ENCODE results near the gene NHSL2.

NHSL2 gene

GRCh38 chrX:71993371-71993770, 82.7 kb downstream of the NHSL2 start:
- ChIA-PET CTCF (interaction anchor here (1.3 kb wide), 1 partner anchor 29 kb away, joined by 3 read pairs; no protein-coding TSS in a partner anchor), POLR2A (no interaction called here)
- no peaks in the 10 kb centered on the region for H3K36me3 ChIP-seq (ENCODE audit: control insufficient read depth in 4 of 4, insufficient read depth in 4 of 4, low read length in 3 of 4)
- no peak overlapping the region for H3K4me3 ChIP-seq (ENCODE audit: control insufficient read depth in 1 of 7, extremely low read depth in 1 of 7, insufficient read depth in 4 of 7, low read depth in 2 of 7, low read length in 6 of 7)
- H3K27me3 ChIP-seq (replicated peaks in 2 of 5; ENCODE audit: control insufficient read depth in 4 of 5, insufficient read depth in 5 of 5, low read length in 4 of 5): peaks cover 0 to 8% (median 0%) of the 10 kb centered on the region in 5 experiments
- WGBS (ENCODE audit: insufficient coverage): 92% methylated on average over 2 of the region's 2 CpGs
- no peaks in the 10 kb centered on the region for H3K9me3 ChIP-seq (ENCODE audit: control extremely low read depth in 1 of 5, control insufficient read depth in 4 of 5, insufficient read depth in 2 of 5, low read depth in 1 of 5, low read length in 4 of 5)
- H3K27ac ChIP-seq (ENCODE audit: insufficient read depth in 1 of 2, low read depth in 1 of 2, low read length in 2 of 2, poor library complexity in 1 of 2, severe bottlenecking in 2 of 2): no peak overlapping the region
- no peak for DNase-seq
- H3K4me1 ChIP-seq (ENCODE audit: control extremely low read depth in 1 of 4, control insufficient read depth in 4 of 4, insufficient read depth in 4 of 4, low read length in 3 of 4): peaks cover 0 to 17% (median 2%) of the 10 kb centered on the region in 4 experiments

GRCh38 chrX:71994601-71995000, 84.0 kb downstream of the NHSL2 start:
- no peak overlapping the region for H3K27ac ChIP-seq (ENCODE audit: insufficient read depth in 1 of 2, low read depth in 1 of 2, low read length in 2 of 2, poor library complexity in 1 of 2, severe bottlenecking in 2 of 2)
- H3K4me3 ChIP-seq (ENCODE audit: control insufficient read depth in 1 of 7, extremely low read depth in 1 of 7, insufficient read depth in 4 of 7, low read depth in 2 of 7, low read length in 6 of 7): no peak overlapping the region
- ChIA-PET POLR2A (no interaction called here), CTCF (no interaction called here)
- no peak for DNase-seq
- no peaks in the 10 kb centered on the region for H3K36me3 ChIP-seq (ENCODE audit: control insufficient read depth in 4 of 4, insufficient read depth in 4 of 4, low read length in 3 of 4)
- peaks cover 0 to 17% (median 2%) of the 10 kb centered on the region in 4 experiments for H3K4me1 ChIP-seq (ENCODE audit: control extremely low read depth in 1 of 4, control insufficient read depth in 4 of 4, insufficient read depth in 4 of 4, low read length in 3 of 4)
- 83% methylated on average over 1 of the region's 2 CpGs for WGBS (ENCODE audit: insufficient coverage)
- H3K9me3 ChIP-seq (ENCODE audit: control extremely low read depth in 1 of 5, control insufficient read depth in 4 of 5, insufficient read depth in 2 of 5, low read depth in 1 of 5, low read length in 4 of 5): no peaks in the 10 kb centered on the region
- peaks cover 0 to 6% (median 0%) of the 10 kb centered on the region in 5 experiments for H3K27me3 ChIP-seq (replicated peaks in 2 of 5; ENCODE audit: control insufficient read depth in 4 of 5, insufficient read depth in 5 of 5, low read length in 4 of 5)

GRCh38 chrX:71995122-71995521, 84.5 kb downstream of the NHSL2 start:
- no peak overlapping the region for H3K27ac ChIP-seq (ENCODE audit: insufficient read depth in 1 of 2, low read depth in 1 of 2, low read length in 2 of 2, poor library complexity in 1 of 2, severe bottlenecking in 2 of 2)
- DNase-seq: peak in 1 of 3 donors; percentile 15
- ChIA-PET CTCF (no interaction called here), POLR2A (no interaction called here)
- 34% methylated on average over 2 of the region's 2 CpGs for WGBS (ENCODE audit: insufficient coverage)
- H3K9me3 ChIP-seq (ENCODE audit: control extremely low read depth in 1 of 5, control insufficient read depth in 4 of 5, insufficient read depth in 2 of 5, low read depth in 1 of 5, low read length in 4 of 5): no peaks in the 10 kb centered on the region
- H3K27me3 ChIP-seq (replicated peaks in 2 of 5; ENCODE audit: control insufficient read depth in 4 of 5, insufficient read depth in 5 of 5, low read length in 4 of 5): peaks cover 0 to 6% (median 0%) of the 10 kb centered on the region in 5 experiments
- peaks cover 0 to 17% (median 2%) of the 10 kb centered on the region in 4 experiments for H3K4me1 ChIP-seq (ENCODE audit: control extremely low read depth in 1 of 4, control insufficient read depth in 4 of 4, insufficient read depth in 4 of 4, low read length in 3 of 4)
- no peak overlapping the region for H3K4me3 ChIP-seq (ENCODE audit: control insufficient read depth in 1 of 7, extremely low read depth in 1 of 7, insufficient read depth in 4 of 7, low read depth in 2 of 7, low read length in 6 of 7)
- H3K36me3 ChIP-seq (ENCODE audit: control insufficient read depth in 4 of 4, insufficient read depth in 4 of 4, low read length in 3 of 4): no peaks in the 10 kb centered on the region

- WGBS (ENCODE audit: insufficient coverage): 55% methylated on average over 2 of the region's 3 CpGs
- Histone ChIP-seq H3K27me3 (replicated peaks in 2 of 5; ENCODE audit: control insufficient read depth in 4 of 5, insufficient read depth in 5 of 5, low read length in 4 of 5) (peaks cover 0 to 6% (median 0%) of the 10 kb centered on the region in 5 experiments), H3K27ac (ENCODE audit: insufficient read depth in 1 of 2, low read depth in 1 of 2, low read length in 2 of 2, poor library complexity in 1 of 2, severe bottlenecking in 2 of 2) (no peak overlapping the region), H3K36me3 (ENCODE audit: control insufficient read depth in 4 of 4, insufficient read depth in 4 of 4, low read length in 3 of 4) (no peaks in the 10 kb centered on the region), H3K4me3 (ENCODE audit: control insufficient read depth in 1 of 7, extremely low read depth in 1 of 7, insufficient read depth in 4 of 7, low read depth in 2 of 7, low read length in 6 of 7) (no peak overlapping the region), H3K9me3 (ENCODE audit: control extremely low read depth in 1 of 5, control insufficient read depth in 4 of 5, insufficient read depth in 2 of 5, low read depth in 1 of 5, low read length in 4 of 5) (no peaks in the 10 kb centered on the region), H3K4me1 (ENCODE audit: control extremely low read depth in 1 of 4, control insufficient read depth in 4 of 4, insufficient read depth in 4 of 4, low read length in 3 of 4) (peaks cover 0 to 17% (median 2%) of the 10 kb centered on the region in 4 experiments)
- CTCF ChIA-PET: interaction anchor here (0.9 kb wide), 1 partner anchor 128 kb away, joined by 3 read pairs; no protein-coding TSS in a partner anchor
- peak in 2 of 3 donors; percentile 57 to 70 for DNase-seq
- POLR2A ChIA-PET: no interaction called here
These were observed 85.5 kb downstream of the NHSL2 start for GRCh38 chrX:71996136-71996535.

GRCh38 chrX:71996826-71997225, 86.2 kb downstream of the NHSL2 start:
- POLR2A ChIA-PET: no interaction called here
- 74% methylated on average over 2 of the region's 6 CpGs for WGBS (ENCODE audit: insufficient coverage)
- DNase-seq: no peak
- no peaks in the 10 kb centered on the region for H3K9me3 ChIP-seq (ENCODE audit: control extremely low read depth in 1 of 5, control insufficient read depth in 4 of 5, insufficient read depth in 2 of 5, low read depth in 1 of 5, low read length in 4 of 5)
- H3K27me3 ChIP-seq (replicated peaks in 2 of 5; ENCODE audit: control insufficient read depth in 4 of 5, insufficient read depth in 5 of 5, low read length in 4 of 5): peaks cover 0 to 6% (median 0%) of the 10 kb centered on the region in 5 experiments
- no peaks in the 10 kb centered on the region for H3K36me3 ChIP-seq (ENCODE audit: control insufficient read depth in 4 of 4, insufficient read depth in 4 of 4, low read length in 3 of 4)
- CTCF ChIA-PET: interaction anchor here (0.9 kb wide), 1 partner anchor 128 kb away, joined by 3 read pairs; no protein-coding TSS in a partner anchor
- H3K4me1 ChIP-seq (ENCODE audit: control extremely low read depth in 1 of 4, control insufficient read depth in 4 of 4, insufficient read depth in 4 of 4, low read length in 3 of 4): peaks cover 0 to 18% (median 2%) of the 10 kb centered on the region in 4 experiments
- no peak overlapping the region for H3K27ac ChIP-seq (ENCODE audit: insufficient read depth in 1 of 2, low read depth in 1 of 2, low read length in 2 of 2, poor library complexity in 1 of 2, severe bottlenecking in 2 of 2)
- H3K4me3 ChIP-seq (ENCODE audit: control insufficient read depth in 1 of 7, extremely low read depth in 1 of 7, insufficient read depth in 4 of 7, low read depth in 2 of 7, low read length in 6 of 7): no peak overlapping the region

- WGBS (ENCODE audit: insufficient coverage): 92% methylated on average over 3 of the region's 3 CpGs
- Histone ChIP-seq H3K4me3 (ENCODE audit: control insufficient read depth in 1 of 7, extremely low read depth in 1 of 7, insufficient read depth in 4 of 7, low read depth in 2 of 7, low read length in 6 of 7) (no peak overlapping the region), H3K27ac (ENCODE audit: insufficient read depth in 1 of 2, low read depth in 1 of 2, low read length in 2 of 2, poor library complexity in 1 of 2, severe bottlenecking in 2 of 2) (no peak overlapping the region), H3K36me3 (ENCODE audit: control insufficient read depth in 4 of 4, insufficient read depth in 4 of 4, low read length in 3 of 4) (no peaks in the 10 kb centered on the region), H3K9me3 (ENCODE audit: control extremely low read depth in 1 of 5, control insufficient read depth in 4 of 5, insufficient read depth in 2 of 5, low read depth in 1 of 5, low read length in 4 of 5) (no peaks in the 10 kb centered on the region), H3K4me1 (ENCODE audit: control extremely low read depth in 1 of 4, control insufficient read depth in 4 of 4, insufficient read depth in 4 of 4, low read length in 3 of 4) (peaks cover 0 to 14% (median 2%) of the 10 kb centered on the region in 4 experiments), H3K27me3 (replicated peaks in 2 of 5; ENCODE audit: control insufficient read depth in 4 of 5, insufficient read depth in 5 of 5, low read length in 4 of 5) (peaks cover 0 to 2% (median 0%) of the 10 kb centered on the region in 5 experiments)
- DNase-seq: no peak
- ChIA-PET CTCF (no interaction called here), POLR2A (no interaction called here)
These were observed 86.7 kb downstream of the NHSL2 start for GRCh38 chrX:71997320-71997719.

- DNase-seq: peak; percentile 28 to 53 (median 31)
- POLR2A ChIA-PET: no interaction called here
- peaks cover 0 to 3% (median 0%) of the 10 kb centered on the region in 5 experiments for H3K27me3 ChIP-seq (replicated peaks in 2 of 5; ENCODE audit: control insufficient read depth in 4 of 5, insufficient read depth in 5 of 5, low read length in 4 of 5)
- no peak overlapping the region for H3K4me3 ChIP-seq (ENCODE audit: control insufficient read depth in 1 of 7, extremely low read depth in 1 of 7, insufficient read depth in 4 of 7, low read depth in 2 of 7, low read length in 6 of 7)
- no peak overlapping the region for H3K27ac ChIP-seq (ENCODE audit: insufficient read depth in 1 of 2, low read depth in 1 of 2, low read length in 2 of 2, poor library complexity in 1 of 2, severe bottlenecking in 2 of 2)
- no peaks in the 10 kb centered on the region for H3K36me3 ChIP-seq (ENCODE audit: control insufficient read depth in 4 of 4, insufficient read depth in 4 of 4, low read length in 3 of 4)
- H3K4me1 ChIP-seq (ENCODE audit: control extremely low read depth in 1 of 4, control insufficient read depth in 4 of 4, insufficient read depth in 4 of 4, low read length in 3 of 4): peaks cover 0 to 9% (median 0%) of the 10 kb centered on the region in 4 experiments
- 20% methylated on average over 2 of the region's 6 CpGs for WGBS (ENCODE audit: insufficient coverage)
- no peaks in the 10 kb centered on the region for H3K9me3 ChIP-seq (ENCODE audit: control extremely low read depth in 1 of 5, control insufficient read depth in 4 of 5, insufficient read depth in 2 of 5, low read depth in 1 of 5, low read length in 4 of 5)
- CTCF ChIA-PET: interaction anchor here (1.2 to 2.5 kb wide), 7 partner anchors 14 to 133 kb away, joined by 3 to 34 read pairs (median 4); partner anchors contain the start of gene RTL5
These were observed 88.3 kb downstream of the NHSL2 start for GRCh38 chrX:71998836-71999509.
